ENCODE data around the gene DAZAP2. TPM values are rescaled to one million over a fixed set of nuclear protein-coding genes. Genes with fewer than 3 reads are reported as not detected.
A peak's percentile ranks its signal among the peaks of the same experiment; 100 is the strongest.
"Not testable (repeated sequence)": the region's sequence is repeated elsewhere in the genome, so short reads cannot be mapped to it uniquely, and the experiment has no call there.

DAZAP2 gene
- total RNA-seq, 1 donor from 2014 or later = 179 TPM

DNA sequence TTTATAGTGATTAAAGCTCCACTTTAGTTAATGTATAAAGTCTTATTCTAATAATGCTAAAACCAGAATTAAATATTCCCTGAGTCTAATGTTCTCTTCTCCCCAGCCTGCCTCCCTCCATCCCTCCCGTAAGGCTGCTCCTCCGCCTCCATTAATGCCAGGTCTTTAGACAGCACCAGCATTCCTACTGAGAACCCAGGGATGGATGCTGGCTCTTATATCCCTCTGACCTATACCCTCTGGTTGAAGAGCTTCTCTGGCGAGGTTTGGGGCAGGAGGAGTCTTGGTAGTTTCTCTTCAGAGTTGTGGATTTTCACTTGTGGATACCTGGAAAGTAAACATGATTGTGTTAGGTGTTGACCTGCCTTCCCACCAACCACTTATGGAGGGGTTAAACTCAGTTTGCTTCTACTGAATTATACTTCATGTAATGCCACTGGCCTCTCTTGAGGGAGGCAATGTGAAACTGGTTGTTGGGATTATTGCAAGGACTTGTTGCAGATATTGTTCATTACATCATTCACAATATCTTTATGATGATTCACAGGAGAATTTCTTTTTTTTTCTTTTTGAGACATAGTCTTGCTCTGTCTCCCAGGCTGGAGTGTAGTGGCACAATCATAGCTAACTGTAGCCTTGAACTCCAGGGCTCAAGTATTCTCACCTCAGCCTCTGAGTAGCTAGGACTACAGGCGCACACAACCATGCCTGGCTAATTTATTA lies 42.7 kb downstream of the DAZAP2 start:
- TF ChIP-seq, protein P1, sequence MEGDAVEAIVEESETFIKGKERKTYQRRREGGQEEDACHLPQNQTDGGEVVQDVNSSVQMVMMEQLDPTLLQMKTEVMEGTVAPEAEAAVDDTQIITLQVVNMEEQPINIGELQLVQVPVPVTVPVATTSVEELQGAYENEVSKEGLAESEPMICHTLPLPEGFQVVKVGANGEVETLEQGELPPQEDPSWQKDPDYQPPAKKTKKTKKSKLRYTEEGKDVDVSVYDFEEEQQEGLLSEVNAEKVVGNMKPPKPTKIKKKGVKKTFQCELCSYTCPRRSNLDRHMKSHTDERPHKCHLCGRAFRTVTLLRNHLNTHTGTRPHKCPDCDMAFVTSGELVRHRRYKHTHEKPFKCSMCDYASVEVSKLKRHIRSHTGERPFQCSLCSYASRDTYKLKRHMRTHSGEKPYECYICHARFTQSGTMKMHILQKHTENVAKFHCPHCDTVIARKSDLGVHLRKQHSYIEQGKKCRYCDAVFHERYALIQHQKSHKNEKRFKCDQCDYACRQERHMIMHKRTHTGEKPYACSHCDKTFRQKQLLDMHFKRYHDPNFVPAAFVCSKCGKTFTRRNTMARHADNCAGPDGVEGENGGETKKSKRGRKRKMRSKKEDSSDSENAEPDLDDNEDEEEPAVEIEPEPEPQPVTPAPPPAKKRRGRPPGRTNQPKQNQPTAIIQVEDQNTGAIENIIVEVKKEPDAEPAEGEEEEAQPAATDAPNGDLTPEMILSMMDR (IDR thresholded peaks at IDR 0.05; ENCODE audit: borderline replicate concordance) = no peak
- H3K9me3 ChIP-seq (replicated peaks) = no peaks in the 10 kb centered on the region
- H3K27ac ChIP-seq (replicated peaks) = no peak overlapping the region
- H3K27me3 ChIP-seq (ENCODE audit: low read depth) = peaks cover 10% of the 10 kb centered on the region
- no peaks in the 10 kb centered on the region for H3K36me3 ChIP-seq
- H3K4me1 ChIP-seq = no peaks in the 10 kb centered on the region
- intact Hi-C loops (cut with micrococcal nuclease) = no loop called here
- no peak for DNase-seq
- no peak overlapping the region for H3K4me3 ChIP-seq

DNA sequence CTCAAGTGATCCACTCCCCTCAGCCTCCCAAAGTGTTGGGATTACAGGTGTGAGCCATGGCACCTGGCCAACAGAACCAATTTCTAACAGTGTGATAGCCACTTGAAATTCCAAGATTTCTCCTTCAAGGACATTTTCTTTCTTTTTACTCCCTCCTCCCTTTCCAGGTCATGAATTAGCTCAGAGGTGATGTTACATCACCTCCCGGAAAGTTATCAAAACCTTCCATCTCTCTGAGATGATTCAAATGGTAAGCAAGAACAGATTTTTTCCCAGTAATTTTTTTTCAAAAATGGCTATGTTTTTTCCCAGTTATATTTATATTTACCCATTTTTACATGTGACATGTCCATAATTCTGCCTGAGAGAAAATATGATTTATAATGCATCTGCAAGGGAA lies 47.2 kb downstream of the DAZAP2 start:
- Histone ChIP-seq H3K4me3 (no peak overlapping the region), H3K27me3 (ENCODE audit: low read depth) (peaks cover 6% of the 10 kb centered on the region), H3K4me1 (no peaks in the 10 kb centered on the region), H3K36me3 (no peaks in the 10 kb centered on the region), H3K9me3 (replicated peaks) (no peaks in the 10 kb centered on the region), H3K27ac (replicated peaks) (no peak overlapping the region)
- TF ChIP-seq, protein P1 (IDR thresholded peaks at IDR 0.05; ENCODE audit: borderline replicate concordance) = no peak
- intact Hi-C loops (cut with micrococcal nuclease) = no loop called here
- DNase-seq = no peak

DNA sequence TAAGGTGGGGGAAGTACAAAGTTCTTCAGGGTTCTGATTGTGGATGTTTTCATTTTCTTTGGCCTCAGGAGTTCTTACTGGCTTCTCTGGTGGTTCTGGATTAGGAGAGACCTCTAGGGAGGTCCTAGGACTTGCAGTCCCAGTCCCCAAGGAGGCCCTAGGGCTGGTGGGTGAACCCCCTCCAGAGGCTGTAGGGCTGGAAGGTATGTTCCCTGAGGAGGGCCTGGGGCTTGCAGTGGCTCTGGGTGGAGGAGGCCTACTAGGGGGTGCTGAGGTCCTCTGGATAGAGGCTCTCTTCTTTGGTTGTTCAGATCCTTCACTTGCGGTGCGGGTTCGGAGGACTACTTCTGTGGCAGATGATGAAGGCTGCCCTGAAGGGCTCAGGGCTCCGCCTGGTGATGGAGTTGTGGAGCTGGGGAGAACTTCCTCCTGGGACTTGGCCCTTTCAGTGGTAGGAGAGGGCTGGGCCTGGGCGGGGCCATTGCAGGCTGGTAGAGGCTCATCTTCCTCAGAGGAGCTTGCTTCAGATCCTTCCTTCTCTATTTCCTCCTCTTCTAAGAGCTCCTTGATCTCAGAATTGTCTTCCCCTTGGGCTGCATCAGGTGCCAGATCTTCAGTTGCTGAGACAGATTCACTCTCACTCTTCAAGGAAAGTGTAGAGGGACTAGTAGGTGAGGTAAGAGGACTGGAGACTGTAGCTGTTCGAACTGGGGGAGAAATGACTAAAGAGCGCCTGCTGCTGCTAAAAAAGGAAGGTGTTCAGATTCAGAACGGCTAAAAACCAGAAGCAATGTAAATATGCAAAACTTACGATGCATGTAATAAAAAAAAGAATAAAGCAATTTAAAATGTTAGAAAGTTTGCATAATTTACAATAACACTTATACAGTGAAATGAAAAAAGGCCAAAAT lies 53.2 kb downstream of the DAZAP2 start:
- intact Hi-C loops (cut with micrococcal nuclease) = not testable (repeated sequence)
- DNase-seq = peak; percentile 54

More for the DNA sequence above, 53.2 kb downstream of the DAZAP2 start:
- H3K4me1 ChIP-seq; H3K27ac ChIP-seq (replicated peaks); H3K4me3 ChIP-seq; H3K27me3 ChIP-seq (ENCODE audit: low read depth); H3K9me3 ChIP-seq (replicated peaks); H3K36me3 ChIP-seq: not testable (repeated sequence)

Other genes with a start within 250 kb of the DAZAP2 start
- 25.1 TPM for gene SLC11A2, start 212.4 kb upstream of the DAZAP2 start, total RNA-seq
- 20.6 TPM for gene LETMD1, start 190.5 kb upstream of the DAZAP2 start, total RNA-seq
- gene CSRNP2, start 155.2 kb upstream of the DAZAP2 start, total RNA-seq = 21.8 TPM
- gene TFCP2, start 65.7 kb upstream of the DAZAP2 start, total RNA-seq = 22.8 TPM
- 9.9 TPM for gene POU6F1, start 20.8 kb upstream of the DAZAP2 start, total RNA-seq
- 3.3 TPM for gene SMAGP, start 31.6 kb downstream of the DAZAP2 start, total RNA-seq
- gene BIN2, start 85.3 kb downstream of the DAZAP2 start, total RNA-seq = 1.6 TPM
- not detected for gene CELA1, start 107.9 kb downstream of the DAZAP2 start, total RNA-seq
- 0.60 TPM for gene GALNT6, start 152.6 kb downstream of the DAZAP2 start, total RNA-seq
- 0.14 TPM for gene SLC4A8, start 186.0 kb downstream of the DAZAP2 start, total RNA-seq

All from left ventricle myocardium inferior (tissue), 1 donor.